RKO (cell line): ENCODE data around the gene ERI2.

ENCODE experiments used
- DNase-seq: peaks from one replicate; pipeline ENCODE4 v3.0.0-alpha.2; 2016; ENCODE audit warnings: low spot score

ERI2 gene

DNA sequence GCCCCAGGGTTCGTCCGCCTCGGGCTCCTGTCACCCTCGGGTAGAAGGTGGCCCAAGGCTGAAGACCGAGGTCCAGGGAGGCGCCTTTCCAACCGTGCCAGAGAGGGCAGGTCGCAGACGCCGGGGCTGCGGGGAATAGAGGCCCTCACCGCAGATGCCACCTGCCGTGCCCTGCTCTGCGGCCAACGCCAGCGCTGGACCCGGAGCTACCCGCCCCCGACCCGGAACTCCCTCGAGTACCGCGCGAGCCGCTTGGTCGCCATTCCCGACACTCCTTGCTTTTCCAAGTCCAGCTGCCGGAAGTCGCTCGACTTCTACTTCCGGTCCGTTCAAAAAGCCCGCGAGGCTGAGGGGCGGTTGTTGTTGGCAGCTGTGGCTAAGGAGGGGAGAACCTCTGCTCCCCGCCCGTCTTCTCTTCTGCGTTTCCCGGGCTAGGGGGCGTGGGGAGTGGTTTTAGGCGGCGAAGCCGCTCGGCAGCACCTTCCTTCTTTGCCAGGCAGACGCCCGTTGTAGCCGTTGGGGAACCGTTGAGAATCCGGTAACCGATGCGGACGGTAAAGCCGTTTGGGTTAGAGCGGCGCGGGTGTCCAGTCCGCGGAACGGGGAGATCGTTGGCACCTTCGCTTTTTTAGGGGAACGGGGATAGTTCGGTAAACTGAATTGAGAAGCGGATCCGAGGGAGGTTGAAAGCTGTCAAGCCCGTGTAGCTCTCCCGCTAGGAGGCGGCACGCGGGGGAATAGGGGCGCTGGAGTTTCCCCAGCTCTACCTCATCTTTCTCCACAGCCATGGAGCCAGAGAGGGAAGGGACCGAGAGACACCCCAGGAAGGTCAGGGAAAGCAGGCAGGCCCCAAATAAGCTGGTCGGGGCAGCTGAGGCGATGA lies at the start of gene ERI2, which contains the start of gene REXO5:
Gene ERI2, minus strand, starts transcription at position 305 of the 883 bp plus-strand sequence. Its CDS starts 42 bp downstream, at position 263.
Gene REXO5, plus strand, starts transcription at position 360 of the 883 bp plus-strand sequence. Its CDS starts 427 bp downstream, at position 787.
- peak; percentile 94 for DNase-seq

- no peak for DNase-seq
Measured at GRCh38 chr16:20854963-20855362, 48.7 kb upstream of the ERI2 start.

DNA sequence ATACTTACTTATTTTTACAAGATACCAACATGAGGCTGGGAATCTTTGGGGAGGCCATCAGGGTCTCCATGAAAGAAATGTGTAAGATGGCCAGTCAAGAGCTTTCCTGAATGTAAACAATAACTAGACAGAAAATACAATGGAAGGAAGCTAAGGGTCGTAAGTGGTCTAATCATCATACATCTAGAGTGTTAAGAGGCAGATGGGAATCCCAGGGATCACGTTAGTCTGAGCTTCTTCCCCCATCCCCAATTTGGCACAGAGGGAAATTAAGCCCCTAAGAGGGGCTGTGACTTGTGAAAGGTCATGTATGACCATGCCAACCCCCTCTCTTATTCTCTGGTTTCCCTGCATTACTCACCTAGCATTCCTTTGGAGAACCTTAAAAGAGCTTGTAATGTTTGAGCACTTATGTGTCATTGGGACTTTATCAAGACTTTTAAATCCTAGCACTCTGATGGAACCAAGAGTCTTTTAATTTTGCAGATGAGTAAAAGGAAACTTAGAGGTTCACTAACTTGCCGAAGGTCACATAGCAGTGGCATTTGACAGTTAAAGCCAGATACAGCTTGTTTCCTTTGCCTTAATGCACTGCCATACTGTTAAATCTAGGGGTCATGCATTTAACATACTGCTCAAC lies 47.8 kb upstream of the ERI2 start:
- no peak for DNase-seq

- no peak for DNase-seq
Measured at GRCh38 chr16:20853143-20853542, 46.9 kb upstream of the ERI2 start.

DNA sequence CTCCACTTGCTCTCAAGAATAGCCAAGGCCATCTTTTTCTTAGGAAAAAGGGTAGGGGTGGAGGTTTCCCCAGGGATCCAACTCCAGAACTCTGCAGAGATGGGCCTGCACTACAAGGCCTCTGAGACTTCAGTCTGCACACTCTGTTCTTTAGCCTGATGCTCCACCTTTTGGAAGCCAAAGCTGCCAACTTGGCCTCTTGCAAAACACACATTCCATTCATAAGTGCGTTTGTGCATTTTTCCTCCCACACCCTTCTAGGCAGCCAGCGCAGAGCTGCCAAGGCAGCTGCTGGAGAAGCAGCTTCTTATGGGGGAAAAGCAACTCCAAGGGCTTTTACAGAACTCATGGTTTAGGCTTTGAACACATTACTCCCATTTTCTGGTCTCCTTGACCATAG lies 45.3 kb upstream of the ERI2 start:
- DNase-seq, result no peak

- DNase-seq, result no peak
Measured at GRCh38 chr16:20850981-20851380, 44.7 kb upstream of the ERI2 start.

DNA sequence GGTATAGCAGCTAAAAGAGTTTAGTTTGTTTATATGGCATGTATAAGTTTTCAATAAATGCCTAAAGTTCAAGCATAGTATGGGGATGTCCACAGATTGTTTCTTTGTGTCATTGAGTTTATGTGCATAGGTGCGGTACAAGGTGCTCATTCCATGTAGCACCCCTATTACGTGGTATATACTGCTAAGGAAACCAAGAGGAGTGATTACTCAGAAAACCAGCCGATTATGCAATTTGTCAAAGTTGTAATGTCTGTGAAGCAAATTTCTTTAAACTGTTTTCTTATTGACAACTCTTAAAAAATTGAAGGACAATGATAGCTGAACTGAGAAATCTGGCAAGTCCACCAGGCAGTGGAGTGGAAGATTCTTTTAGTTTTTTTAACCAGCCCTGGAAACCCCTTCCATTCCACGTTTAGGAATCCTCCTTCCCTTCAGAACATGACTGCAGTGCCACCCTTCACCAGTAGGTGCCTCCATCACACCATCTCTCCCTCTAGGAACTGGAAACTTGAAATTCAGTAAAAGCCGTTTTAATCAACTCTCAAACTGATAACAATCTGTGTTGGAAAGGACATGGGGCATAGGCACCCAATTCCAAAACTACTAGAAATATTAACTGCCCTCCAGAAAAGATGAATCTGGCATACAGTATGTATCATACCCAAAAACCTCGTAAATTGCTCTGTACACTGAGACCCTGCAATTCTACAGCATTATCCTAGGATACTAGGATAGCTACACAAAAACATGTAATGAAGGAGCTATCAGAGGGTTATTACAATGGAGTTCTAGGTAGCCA lies 43.5 kb upstream of the ERI2 start:
- peak; percentile 58 for DNase-seq

DNA sequence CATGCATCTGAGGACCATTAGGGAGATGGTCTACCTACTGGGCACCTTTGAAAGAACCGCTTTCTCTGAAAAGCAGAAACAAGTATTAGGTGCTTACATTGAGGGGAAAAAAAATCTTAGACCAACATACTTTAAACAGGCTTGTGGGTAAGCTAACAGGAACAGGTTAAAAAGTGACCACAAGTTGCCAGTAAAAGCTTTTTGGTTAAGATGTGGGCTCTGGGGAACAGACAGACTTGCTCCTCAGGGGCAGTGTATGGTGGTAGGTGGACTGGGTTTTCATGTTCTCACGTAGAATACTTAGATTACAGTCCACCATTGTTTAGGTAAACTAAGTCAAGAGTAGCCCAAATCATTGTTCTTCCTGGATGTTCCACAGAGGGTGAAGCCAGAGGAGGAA lies 41.3 kb upstream of the ERI2 start:
- DNase-seq, result no peak

GRCh38 chr16:20846551-20846950 lies 40.3 kb upstream of the ERI2 start:
- DNase-seq, result no peak

DNA sequence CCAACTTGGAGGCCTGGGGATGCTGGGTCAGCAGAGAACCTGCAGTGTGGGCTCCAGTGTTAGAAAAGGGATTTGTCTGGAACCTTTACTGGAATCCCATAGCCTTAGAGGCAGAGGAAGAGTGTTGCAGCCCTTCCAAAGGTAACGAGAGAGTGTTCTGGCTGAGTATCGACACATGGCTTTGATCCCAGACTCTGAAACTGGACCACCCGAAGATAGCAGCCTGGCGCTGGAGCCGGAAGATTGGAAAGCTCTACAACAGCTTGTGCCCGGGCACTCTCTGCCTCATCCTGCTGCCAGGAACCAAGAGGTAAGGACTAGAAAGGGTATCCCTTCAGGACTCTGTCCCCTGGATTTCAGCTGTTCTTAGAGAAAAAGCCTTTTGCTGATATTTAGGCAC lies 39.8 kb upstream of the ERI2 start:
- DNase-seq, result no peak

- no peak for DNase-seq
Measured at GRCh38 chr16:20844588-20844987, 38.3 kb upstream of the ERI2 start.

DNA sequence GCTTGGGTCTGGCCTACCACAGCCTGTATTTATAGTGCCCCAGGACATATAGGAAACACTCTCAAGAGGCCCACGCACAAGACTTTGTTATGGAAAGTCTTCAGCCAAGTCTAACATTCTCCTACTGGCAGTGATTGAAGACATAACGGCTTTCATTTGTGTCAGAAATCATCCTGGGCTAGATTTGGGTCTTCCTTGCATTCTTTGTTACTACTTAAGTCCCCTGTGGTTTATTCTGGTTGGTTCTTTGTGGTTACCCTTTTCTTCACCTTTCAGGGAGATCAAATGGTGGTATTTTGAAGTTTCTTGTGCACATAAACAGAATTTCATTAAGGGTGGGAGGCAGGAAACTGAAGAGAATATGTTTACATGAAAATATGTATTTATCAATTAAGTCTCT lies 37.8 kb upstream of the ERI2 start:
- no peak for DNase-seq

- no peak for DNase-seq
Measured at GRCh38 chr16:20839504-20839903, 33.2 kb upstream of the ERI2 start.

GRCh38 chr16:20838240-20838639 lies 32.0 kb upstream of the ERI2 start:
- no peak for DNase-seq

- no peak for DNase-seq
Measured at GRCh38 chr16:20833086-20833485, 26.8 kb upstream of the ERI2 start.

GRCh38 chr16:20830372-20830771 lies 24.1 kb upstream of the ERI2 start:
- DNase-seq, result no peak

DNA sequence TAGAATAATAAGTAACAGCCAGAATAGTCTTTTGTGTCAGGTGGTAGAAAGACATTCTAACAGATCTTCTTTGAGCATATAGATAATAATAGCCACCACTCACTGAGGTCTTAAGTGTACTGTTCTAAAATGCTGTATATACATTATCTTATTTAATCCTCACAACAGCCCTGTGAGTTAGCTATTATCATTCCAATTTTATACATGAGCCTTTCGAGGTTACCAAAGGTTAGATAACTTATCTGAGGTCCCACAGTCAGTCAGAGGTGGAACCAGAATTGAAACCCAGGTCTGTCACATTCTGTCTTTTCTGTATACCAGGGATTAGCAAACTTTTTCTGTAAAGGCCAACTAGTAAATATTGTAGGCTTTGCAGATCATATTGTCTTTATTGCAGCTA lies 23.3 kb upstream of the ERI2 start:
- no peak for DNase-seq

- no peak for DNase-seq
Measured at GRCh38 chr16:20826039-20826566, 19.8 kb upstream of the ERI2 start.

GRCh38 chr16:20822521-20823325 lies 16.5 kb upstream of the ERI2 start:
- DNase-seq, result no peak

DNA sequence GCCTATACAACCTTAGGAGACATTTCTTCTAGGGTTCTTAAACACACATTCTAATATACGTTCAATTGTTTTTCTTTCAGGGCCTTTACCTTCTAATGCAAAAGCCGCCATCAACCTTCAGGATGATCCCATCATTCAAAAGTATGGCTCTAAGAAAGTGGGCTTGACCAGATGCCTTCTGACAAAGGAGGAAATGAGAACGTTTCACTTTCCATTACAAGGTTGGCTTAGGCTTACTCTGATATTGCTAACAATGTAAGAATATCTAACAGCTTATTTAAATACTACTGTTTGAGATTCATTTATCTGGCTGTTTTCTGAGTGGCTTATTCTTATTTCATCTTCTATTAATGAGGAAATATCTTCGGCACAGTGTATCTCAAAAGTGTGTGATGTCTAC lies 15.4 kb upstream of the ERI2 start:
- no peak for DNase-seq

DNA sequence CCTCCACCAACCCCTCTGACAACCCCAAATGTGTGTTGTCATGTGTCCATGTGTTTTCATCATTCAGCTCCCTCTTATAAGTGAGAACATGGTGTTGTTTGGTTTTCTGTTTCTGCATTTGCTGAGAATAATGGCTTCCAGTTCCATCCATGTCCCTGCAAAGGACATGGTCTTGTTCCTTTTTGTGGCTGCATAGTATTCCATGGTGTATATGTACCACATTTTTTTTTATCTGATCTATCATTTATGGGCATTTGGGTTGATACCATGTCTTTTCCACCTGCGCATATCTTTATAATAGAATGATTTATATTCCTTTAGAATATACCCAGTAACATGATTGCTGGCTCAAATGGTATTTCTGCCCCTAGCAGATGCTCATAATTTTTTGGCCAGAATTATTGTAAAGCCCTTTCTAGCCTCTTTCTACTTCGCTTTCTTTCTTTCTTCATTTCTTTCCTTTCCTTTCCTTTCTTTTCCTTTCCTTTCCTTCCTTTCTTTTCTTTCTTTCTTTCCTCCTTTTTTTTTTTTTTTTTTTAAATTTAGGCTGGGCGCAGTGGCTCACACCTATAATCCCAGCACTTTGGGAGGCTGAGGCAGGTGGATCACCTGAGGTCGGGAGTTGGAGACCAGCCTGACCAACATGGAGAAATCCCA lies 12.8 kb upstream of the ERI2 start:
- no peak for DNase-seq
